ENCODE measurements around the gene CMTM6.
"Not testable (repeated sequence)": the region's sequence is repeated elsewhere in the genome, so short reads cannot be mapped to it uniquely, and the experiment has no call there.

Gene CMTM6

DNA sequence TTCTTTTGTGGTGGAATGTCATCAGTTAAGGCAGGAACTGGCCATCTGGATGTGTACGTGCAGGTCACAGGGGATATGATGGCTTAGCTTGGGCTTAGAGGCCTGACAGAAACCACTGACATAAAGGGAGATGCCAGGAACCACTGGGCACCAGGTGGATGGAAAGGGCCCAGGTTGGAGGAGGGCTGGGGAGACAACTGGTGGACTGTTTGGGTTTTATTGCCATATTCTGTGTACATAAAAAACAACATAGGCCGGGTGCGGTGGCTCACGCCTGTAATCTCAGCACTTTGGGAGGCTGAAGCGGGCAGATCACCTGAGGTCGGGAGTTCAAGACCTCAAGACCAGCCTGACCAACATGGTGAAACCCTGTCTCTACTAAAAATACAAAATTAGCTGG is 35.8 kb downstream of the CMTM6 start:
- DNase-seq (ENCODE audit: low spot score), result not testable (repeated sequence)

DNA sequence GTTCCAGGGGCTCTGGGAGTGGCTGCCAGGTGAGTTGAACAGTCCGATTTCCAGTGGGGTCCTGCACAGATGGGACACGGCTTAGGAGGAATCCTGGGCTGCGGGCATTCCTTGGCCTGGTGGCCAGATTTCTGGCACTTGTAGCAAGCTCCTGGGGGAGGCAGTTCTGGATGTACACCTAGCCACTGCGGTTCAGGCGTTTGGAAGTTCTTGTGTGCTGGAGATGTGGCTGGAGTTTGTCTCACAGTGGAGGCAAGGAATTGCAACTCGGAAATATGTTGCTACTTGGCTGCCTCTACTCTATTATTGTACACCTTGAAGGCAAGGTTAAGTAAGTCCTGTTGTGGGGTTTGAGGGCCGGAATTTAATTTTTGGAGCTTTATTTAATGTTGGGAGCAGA is 37.9 kb downstream of the CMTM6 start:
- not testable (repeated sequence) for DNase-seq (ENCODE audit: low spot score)

- DNase-seq (ENCODE audit: low spot score), result not testable (repeated sequence)
Observed at GRCh38 chr3:32463415-32463814, 39.2 kb downstream of the CMTM6 start.

GRCh38 chr3:32462191-32462986 is 40.3 kb downstream of the CMTM6 start:
- DNase-seq (ENCODE audit: low spot score), result not testable (repeated sequence)

GRCh38 chr3:32460817-32461496 is 41.7 kb downstream of the CMTM6 start:
- DNase-seq (ENCODE audit: low spot score), result not testable (repeated sequence)

- no peak for DNase-seq (ENCODE audit: low spot score)
Observed at GRCh38 chr3:32460031-32460749, 42.5 kb downstream of the CMTM6 start.

GRCh38 chr3:32459450-32459849 is 43.2 kb downstream of the CMTM6 start:
- no peak for DNase-seq (ENCODE audit: low spot score)

DNA sequence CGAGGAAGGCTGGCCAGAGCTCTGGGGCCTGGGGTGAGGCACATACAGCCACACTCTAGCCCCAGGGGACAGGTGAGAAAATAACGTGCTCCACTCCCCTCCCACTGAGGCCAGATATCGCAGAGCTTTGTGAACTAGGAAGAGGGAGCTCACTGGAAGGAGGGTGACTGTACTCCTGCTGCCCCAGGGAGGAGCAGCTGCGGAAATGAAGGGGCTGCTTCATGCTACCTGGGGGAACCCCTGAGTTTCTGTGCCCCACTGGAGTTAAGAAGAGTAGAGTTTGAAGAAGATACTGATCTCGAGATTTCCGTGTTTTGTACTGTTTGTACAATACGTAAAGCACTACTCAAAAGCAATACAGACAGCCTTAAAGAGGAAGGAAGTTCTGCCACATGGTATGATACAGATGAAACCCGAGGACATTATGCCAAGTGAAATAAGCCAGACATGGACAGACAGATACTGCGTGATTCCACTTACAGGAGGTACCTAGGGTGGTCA is 44.6 kb downstream of the CMTM6 start:
- no peak for DNase-seq (ENCODE audit: low spot score)

DNA sequence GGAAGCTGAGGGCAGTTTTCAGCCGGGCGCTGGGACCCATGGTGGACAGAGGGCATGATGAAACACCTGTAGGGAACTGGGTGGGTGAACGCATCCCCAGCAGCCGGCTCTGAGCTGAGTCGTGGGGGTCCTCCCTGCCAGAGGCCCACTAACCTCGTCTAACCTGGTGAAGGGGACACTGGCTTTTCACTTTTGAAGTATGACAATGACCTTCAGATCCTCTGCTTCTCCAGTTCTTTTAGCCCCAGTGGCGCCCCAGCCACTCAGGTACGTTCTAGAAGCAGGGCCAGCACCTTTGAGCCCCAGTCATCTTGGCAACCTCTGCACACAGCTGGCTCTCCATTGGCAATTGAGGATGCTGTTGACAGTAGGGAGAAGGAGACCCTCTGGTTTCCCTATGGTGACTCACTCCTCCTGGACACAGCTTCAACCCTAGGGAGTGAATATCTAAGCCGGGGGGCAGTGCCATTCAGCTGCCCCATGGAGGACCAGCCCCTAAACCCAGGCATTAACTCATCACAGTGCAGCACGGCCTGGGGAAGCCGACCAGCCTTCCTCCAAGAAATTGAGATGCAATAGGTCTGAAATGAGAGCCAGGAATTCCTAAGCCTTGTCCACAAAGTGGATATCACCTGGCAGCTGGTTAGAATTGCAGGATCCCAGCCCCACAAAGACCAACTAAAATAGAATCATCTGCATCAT is 46.1 kb downstream of the CMTM6 start:
- no peak for DNase-seq (ENCODE audit: low spot score)

DNA sequence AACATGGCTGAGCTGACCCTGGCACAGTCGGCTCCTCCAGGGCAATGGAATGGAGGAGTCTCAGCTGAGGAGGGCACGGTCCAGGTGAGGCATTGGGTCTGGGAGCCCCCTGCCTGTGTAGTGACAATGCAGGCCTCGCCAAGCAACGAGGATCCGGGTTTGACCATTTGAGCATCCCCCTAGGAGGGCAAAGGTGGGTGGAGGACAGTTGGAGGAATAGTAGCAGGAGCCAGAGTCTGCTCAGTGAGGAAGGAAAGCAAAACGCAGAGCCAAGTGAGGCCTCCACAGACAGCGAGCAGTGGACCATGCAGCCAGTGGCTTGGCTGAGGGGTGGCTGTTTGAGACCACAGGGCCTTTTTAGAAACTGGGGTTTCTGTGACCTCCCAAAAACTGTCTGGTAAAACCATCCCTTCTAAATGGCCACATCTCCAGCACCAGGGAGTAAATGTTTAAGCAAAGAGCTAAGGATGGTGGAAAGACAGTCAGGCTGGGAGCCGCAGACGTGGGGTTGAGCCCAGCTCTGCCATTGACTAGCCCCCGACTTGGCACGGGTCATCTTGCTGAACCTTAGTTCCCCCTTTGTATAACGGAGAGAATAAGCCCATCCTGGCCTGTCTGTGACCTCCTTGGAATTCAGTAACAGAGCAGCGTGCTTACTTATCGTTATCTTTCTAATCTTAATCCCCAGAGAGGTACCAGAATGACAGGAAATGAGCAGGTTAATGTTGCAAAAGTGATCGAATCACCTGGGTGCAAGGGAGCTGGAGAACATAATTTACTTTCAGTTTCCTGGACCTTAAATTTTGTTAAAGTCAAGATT is 46.8 kb downstream of the CMTM6 start:
- no peak for DNase-seq (ENCODE audit: low spot score)

GRCh38 chr3:32454731-32455608 is 47.7 kb downstream of the CMTM6 start:
- DNase-seq (ENCODE audit: low spot score), result no peak

DNA sequence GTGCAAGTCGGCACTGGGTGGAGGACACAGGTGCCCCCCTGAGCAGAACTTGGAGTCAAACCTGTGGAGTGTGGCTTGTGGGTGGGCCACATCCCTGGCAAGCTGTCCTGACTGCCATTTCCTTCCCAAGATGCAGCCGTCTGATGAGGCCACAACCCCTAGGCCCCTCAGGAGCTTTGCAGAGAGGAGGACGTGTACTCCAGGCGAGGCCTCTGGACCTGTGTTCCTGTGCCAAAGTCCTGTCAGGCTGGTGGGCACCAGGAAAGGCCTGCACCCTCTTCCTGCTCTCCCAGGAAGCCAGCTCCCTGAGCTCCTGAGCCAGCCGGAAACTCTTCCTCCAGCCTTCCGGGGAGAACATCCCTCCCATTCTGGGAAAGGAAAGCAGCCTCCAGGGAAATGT is 48.5 kb downstream of the CMTM6 start:
- no peak for DNase-seq (ENCODE audit: low spot score)

- DNase-seq (ENCODE audit: low spot score), result no peak
Observed at GRCh38 chr3:32453346-32453745, 49.3 kb downstream of the CMTM6 start.

DNA sequence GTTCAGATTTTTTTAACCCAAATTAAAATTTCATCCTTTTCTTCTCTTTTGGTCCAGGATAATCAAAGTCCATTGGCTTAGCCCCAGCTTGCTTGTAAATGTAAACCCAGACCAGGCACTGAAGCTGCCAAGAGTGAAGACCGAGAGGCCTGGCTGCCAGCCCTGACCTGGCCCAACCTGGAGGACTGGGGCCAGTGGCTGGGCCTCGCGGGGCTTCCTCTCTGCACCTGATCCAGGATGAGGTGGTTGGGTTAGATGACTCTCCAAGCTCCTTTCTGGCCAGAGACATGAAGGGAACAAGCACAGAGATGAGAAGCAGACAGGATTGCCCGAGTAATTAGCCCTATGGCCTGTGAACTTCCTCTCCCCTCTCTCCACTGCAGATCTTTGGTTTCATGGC is 50.6 kb downstream of the CMTM6 start:
- DNase-seq (ENCODE audit: low spot score), result no peak

GRCh38 chr3:32450992-32451659 is 51.5 kb downstream of the CMTM6 start:
- no peak for DNase-seq (ENCODE audit: low spot score)

- DNase-seq (ENCODE audit: low spot score), result no peak
Observed at GRCh38 chr3:32450426-32450825, 52.2 kb downstream of the CMTM6 start.

- DNase-seq (ENCODE audit: low spot score), result no peak
Observed at GRCh38 chr3:32449691-32450090, 53.0 kb downstream of the CMTM6 start.

DNA sequence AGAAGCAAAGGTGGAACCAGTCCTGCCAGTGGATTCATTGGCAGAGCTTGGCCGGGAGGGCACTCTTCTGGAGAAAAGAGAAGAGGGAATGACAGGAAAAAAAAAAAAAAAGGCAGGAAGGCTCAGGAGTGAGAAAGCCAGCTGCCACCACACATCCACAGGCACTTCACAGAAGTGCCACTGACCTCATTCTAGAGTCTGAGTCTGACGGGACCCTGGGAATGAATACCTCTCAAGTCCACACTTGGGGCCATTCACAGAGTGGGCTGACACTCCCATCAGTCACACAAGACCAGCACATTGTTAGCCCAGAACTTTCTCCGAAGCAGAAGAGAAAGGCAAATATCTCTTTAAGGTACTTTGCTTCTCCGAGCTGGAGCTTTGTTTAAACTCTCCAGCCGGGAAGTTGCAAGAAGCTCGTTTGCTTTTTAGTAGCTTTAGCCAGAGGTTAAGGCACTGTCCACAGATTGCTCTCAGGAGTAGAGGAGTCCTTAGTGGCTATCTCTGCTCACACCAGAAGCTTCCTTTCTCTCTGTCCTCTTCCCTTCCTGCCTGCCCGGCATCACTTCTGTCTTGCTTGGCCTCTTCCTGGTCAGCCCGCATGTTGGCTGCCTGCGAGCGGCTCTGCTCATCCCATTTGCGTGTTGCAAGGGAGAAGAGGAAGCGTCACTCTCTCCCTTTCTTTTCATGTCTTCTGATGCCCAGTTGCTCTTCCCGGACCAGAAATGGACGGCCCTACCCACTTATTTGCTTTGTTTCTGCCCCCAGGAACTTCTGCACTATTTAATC is 53.8 kb downstream of the CMTM6 start:
- peak; percentile 19 for DNase-seq (ENCODE audit: low spot score)
